ENCODE measurements around the gene GLB1L3.
A peak's percentile ranks its signal among the peaks of the same experiment; 100 is the strongest.

GLB1L3 gene

GRCh38 chr11:134293119-134294113, 17.2 kb downstream of the GLB1L3 start:
- H3K27ac Mint-ChIP-seq, result no peak overlapping the region
- H3K4me1 Mint-ChIP-seq, result peaks cover 22% of the 10 kb centered on the region
- no peaks in the 10 kb centered on the region for H3K36me3 Mint-ChIP-seq (ENCODE audit: low read depth)
- DNase-seq, result no peak
- H3K27me3 Mint-ChIP-seq (ENCODE audit: low read depth, poor library complexity), result peaks cover 4% of the 10 kb centered on the region
- no peak overlapping the region for H3K4me3 Mint-ChIP-seq
- TF ChIP-seq CTCF (IDR thresholded peaks at IDR 0.05), result no peak
- H3K9me3 Mint-ChIP-seq, result no peaks in the 10 kb centered on the region

DNA sequence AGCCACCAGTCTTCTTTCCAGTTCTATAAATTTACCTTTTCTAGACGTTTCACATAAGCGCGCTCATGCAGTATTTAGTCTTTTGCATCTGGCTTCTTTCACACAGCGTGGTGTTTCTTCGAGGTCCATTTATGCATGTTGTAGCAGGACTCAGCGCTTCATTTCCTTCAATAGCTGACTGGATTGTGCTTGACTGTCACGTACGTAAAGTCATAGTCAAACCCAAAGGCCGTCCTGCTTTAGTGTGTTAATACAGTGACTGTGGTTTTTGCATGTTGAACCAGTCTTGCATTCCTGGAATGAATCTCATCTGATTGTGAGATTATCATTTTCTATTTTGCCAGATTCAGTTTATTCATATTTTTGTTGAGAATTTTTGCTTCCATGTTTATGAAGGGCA, 18.5 kb downstream of the GLB1L3 start:
- Mint-ChIP-seq H3K4me3 (no peak overlapping the region), H3K9me3 (no peaks in the 10 kb centered on the region), H3K27ac (no peak overlapping the region)

GRCh38 chr11:134312223-134312622, 36.0 kb downstream of the GLB1L3 start:
- Mint-ChIP-seq H3K4me3 (no peak overlapping the region), H3K4me1 (no peaks in the 10 kb centered on the region), H3K9me3 (peaks cover 7% of the 10 kb centered on the region), H3K36me3 (ENCODE audit: low read depth) (no peaks in the 10 kb centered on the region), H3K27ac (peak overlapping the region; percentile 84), H3K27me3 (ENCODE audit: low read depth, poor library complexity) (peaks cover 8% of the 10 kb centered on the region)
- DNase-seq, result no peak
- no peak for TF ChIP-seq CTCF (IDR thresholded peaks at IDR 0.05)

More for the DNA sequence above, 18.5 kb downstream of the GLB1L3 start:
- TF ChIP-seq CTCF (IDR thresholded peaks at IDR 0.05), result no peak
- H3K27me3 Mint-ChIP-seq (ENCODE audit: low read depth, poor library complexity), result peaks cover 7% of the 10 kb centered on the region
- no peak for DNase-seq
- no peaks in the 10 kb centered on the region for H3K36me3 Mint-ChIP-seq (ENCODE audit: low read depth)
- peaks cover 11% of the 10 kb centered on the region for H3K4me1 Mint-ChIP-seq

DNA sequence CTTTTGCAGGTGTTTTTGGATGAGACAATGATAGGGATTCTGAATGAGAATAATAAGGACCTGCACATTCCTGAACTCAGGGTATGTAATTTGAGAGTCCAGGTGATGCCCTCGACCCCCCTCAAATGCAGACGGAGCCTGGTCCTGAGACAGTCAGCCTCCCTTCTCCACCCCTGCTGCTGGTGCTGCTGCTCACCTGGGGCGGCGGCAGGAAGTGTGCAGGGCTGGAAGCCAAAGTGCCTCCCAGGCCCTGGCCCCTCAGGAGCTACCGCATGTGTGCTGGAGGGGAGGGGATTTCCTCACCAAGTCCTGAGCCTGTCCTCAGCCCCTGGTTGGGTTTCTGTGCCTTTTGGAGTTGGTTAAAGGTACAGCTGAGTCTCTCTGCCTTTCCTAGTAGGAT, 36.6 kb downstream of the GLB1L3 start:
- TF ChIP-seq CTCF (IDR thresholded peaks at IDR 0.05), result no peak
- Mint-ChIP-seq H3K36me3 (ENCODE audit: low read depth) (no peaks in the 10 kb centered on the region), H3K4me3 (no peak overlapping the region), H3K27ac (no peak overlapping the region), H3K27me3 (ENCODE audit: low read depth, poor library complexity) (peaks cover 8% of the 10 kb centered on the region), H3K4me1 (no peaks in the 10 kb centered on the region), H3K9me3 (peaks cover 13% of the 10 kb centered on the region)
- DNase-seq, result no peak

DNA sequence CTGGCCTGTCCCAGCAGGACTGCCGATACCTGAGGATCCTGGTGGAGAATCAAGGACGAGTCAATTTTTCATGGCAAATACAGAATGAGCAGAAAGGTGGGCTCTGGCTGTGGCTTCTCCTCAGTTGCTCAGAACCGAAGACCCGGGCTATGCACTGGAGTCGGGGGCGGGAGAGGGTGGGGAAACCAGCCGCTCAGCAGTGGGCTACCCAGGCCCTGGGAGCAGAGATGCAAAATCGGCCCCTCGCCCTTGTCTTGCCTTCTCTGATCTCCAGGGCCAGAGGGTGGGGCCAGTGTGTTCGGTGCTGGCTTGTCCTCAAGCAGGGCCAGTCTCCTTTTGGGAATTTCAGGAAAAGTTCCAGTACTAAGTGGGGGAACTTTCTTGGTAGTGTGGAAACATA, 37.2 kb downstream of the GLB1L3 start:
- no peak overlapping the region for H3K27ac Mint-ChIP-seq
- peaks cover 18% of the 10 kb centered on the region for H3K9me3 Mint-ChIP-seq
- H3K4me3 Mint-ChIP-seq, result no peak overlapping the region
- peaks cover 8% of the 10 kb centered on the region for H3K27me3 Mint-ChIP-seq (ENCODE audit: low read depth, poor library complexity)
- no peak for DNase-seq
- no peaks in the 10 kb centered on the region for H3K36me3 Mint-ChIP-seq (ENCODE audit: low read depth)
- no peak for TF ChIP-seq CTCF (IDR thresholded peaks at IDR 0.05)
- H3K4me1 Mint-ChIP-seq, result no peaks in the 10 kb centered on the region
